ENCODE data around the gene VCL.
A peak's percentile ranks its signal among the peaks of the same experiment; 100 is the strongest.

- TF ChIP-seq CTCF (IDR thresholded peaks at IDR 0.05): peak in 5 of 6 experiments; percentile 9 to 42 (median 27)
- no peak for TF ChIP-seq POLR2A (IDR thresholded peaks at IDR 0.05)
Measured at GRCh38 chr10:74153123-74153522, 155.2 kb downstream of the VCL start.

Measured in thyroid gland (tissue), 4 donors.